ENCODE data around the gene PRSS58.

PRSS58 gene

DNA sequence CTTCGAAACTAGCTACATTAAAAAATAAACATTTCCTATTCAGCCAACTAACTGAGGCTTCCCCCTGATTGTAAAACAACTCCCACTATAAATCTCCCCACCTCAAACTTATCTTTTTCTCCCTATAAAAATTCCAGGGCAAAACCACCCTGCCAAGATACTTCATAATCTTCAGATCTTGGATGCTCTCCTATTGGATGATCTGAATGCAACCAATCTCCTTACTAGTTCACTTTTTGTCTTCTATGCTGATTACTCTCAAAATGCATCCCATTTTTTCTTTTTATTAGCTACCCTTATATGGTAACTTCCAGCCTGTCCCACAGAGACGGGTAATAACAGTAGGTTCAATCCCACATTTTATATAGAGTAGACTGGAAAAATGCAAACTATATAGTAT is 15.0 kb upstream of the PRSS58 start:
- Mint-ChIP-seq H3K9me3 (peaks cover 12% of the 10 kb centered on the region), H3K36me3 (ENCODE audit: low read depth) (no peaks in the 10 kb centered on the region), H3K27me3 (ENCODE audit: low read depth) (peaks cover 5% of the 10 kb centered on the region), H3K4me1 (no peaks in the 10 kb centered on the region), H3K27ac (no peak overlapping the region), H3K4me3 (no peak overlapping the region)
- no peak for TF ChIP-seq CTCF (IDR thresholded peaks at IDR 0.05; ENCODE audit: unreplicated experiment in 3 of 3)

DNA sequence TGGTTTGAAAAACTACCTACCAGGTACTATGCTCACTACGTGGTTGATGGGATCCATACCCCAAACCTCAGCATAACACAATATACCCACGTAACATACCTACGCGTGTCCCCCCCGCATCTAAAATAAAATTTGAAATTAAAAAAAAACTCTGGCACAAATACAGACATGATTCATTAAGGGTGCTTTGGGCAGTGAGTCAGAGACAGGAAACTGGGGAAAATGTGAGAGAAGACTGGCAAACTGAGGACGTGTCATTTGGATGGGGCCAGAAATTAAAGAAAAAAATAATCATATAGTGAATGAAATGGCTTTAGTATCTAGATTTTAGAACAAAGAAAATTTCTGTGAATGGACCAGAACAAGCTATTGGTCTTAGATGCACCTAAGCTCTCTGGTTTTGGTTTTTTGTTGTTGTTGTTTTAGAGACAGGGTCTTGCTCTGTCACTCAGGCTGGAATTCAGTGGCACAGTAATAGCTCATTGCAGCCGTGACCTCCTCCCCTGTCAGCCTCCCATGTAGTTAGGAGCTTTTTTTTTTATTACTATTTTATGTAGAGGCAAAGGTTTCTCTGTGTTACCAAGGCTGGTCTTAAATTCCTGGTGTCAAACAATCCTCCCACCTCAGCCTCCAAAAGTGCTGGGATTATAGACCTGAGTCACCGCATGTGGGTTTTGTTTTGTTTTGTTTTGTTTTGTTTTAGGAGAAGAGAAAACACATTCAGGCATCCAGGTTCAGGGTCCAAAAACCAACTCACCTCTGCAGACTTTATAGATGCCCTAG is 5.9 kb upstream of the PRSS58 start:
- Mint-ChIP-seq H3K27ac (no peak overlapping the region), H3K9me3 (peaks cover 7% of the 10 kb centered on the region), H3K4me3 (no peak overlapping the region), H3K36me3 (ENCODE audit: low read depth) (no peaks in the 10 kb centered on the region), H3K27me3 (ENCODE audit: low read depth) (peaks cover 7% of the 10 kb centered on the region), H3K4me1 (no peaks in the 10 kb centered on the region)
- no peak for TF ChIP-seq CTCF (IDR thresholded peaks at IDR 0.05; ENCODE audit: unreplicated experiment in 3 of 3)

- H3K4me3 Mint-ChIP-seq: no peak overlapping the region
- no peaks in the 10 kb centered on the region for H3K9me3 Mint-ChIP-seq
- no peak overlapping the region for H3K27ac Mint-ChIP-seq
- H3K4me1 Mint-ChIP-seq: no peaks in the 10 kb centered on the region
- TF ChIP-seq CTCF (IDR thresholded peaks at IDR 0.05; ENCODE audit: unreplicated experiment in 3 of 3): no peak
- peaks cover 4% of the 10 kb centered on the region for H3K27me3 Mint-ChIP-seq (ENCODE audit: low read depth)
- no peaks in the 10 kb centered on the region for H3K36me3 Mint-ChIP-seq (ENCODE audit: low read depth)
These were observed 7.2 kb downstream of the PRSS58 start for GRCh38 chr7:142250705-142251104.

- H3K27me3 Mint-ChIP-seq (ENCODE audit: low read depth): peaks cover 11% of the 10 kb centered on the region
- TF ChIP-seq CTCF (IDR thresholded peaks at IDR 0.05; ENCODE audit: unreplicated experiment in 3 of 3): no peak
- no peak overlapping the region for H3K4me3 Mint-ChIP-seq
- no peaks in the 10 kb centered on the region for H3K4me1 Mint-ChIP-seq
- no peaks in the 10 kb centered on the region for H3K9me3 Mint-ChIP-seq
- H3K36me3 Mint-ChIP-seq (ENCODE audit: low read depth): no peaks in the 10 kb centered on the region
- no peak overlapping the region for H3K27ac Mint-ChIP-seq
These were observed 7.9 kb downstream of the PRSS58 start for GRCh38 chr7:142249918-142250317.

GRCh38 chr7:142248166-142249160 is 9.4 kb downstream of the PRSS58 start:
- Mint-ChIP-seq H3K4me3 (no peak overlapping the region), H3K27ac (no peak overlapping the region), H3K9me3 (no peaks in the 10 kb centered on the region), H3K36me3 (ENCODE audit: low read depth) (no peaks in the 10 kb centered on the region), H3K27me3 (ENCODE audit: low read depth) (peaks cover 17% of the 10 kb centered on the region), H3K4me1 (no peaks in the 10 kb centered on the region)
- no peak for TF ChIP-seq CTCF (IDR thresholded peaks at IDR 0.05; ENCODE audit: unreplicated experiment in 3 of 3)

Measured in nephron (organoid).